GM19468 (cell line): ENCODE results near the gene SPATA3.
"Not testable (repeated sequence)": the region's sequence is repeated elsewhere in the genome, so short reads cannot be mapped to it uniquely, and the experiment has no call there.

Source experiments
- ATAC-seq: cut with Tn5 transposase; IDR thresholded peaks from one replicate; pipeline ENCODE4 v1.9.1; 2021; ENCODE audit warnings: mild to moderate bottlenecking, moderate library complexity, moderate number of reproducible peaks; ENCODE audit not compliant: unreplicated experiment; ENCODE audit errors: extremely low read depth

Gene SPATA3

GRCh38 chr2:231016566-231017230, 20.8 kb downstream of the SPATA3 start:
- ATAC-seq = no peak

- ATAC-seq = no peak
These were observed 21.3 kb downstream of the SPATA3 start for GRCh38 chr2:231017231-231017598.

GRCh38 chr2:231018184-231018583, 22.3 kb downstream of the SPATA3 start:
- no peak for ATAC-seq

- ATAC-seq = not testable (repeated sequence)
These were observed 29.1 kb downstream of the SPATA3 start for GRCh38 chr2:231025059-231025458.

- ATAC-seq = no peak
These were observed 33.0 kb downstream of the SPATA3 start for GRCh38 chr2:231028889-231029288.

GRCh38 chr2:231029563-231029962, 33.6 kb downstream of the SPATA3 start:
- no peak for ATAC-seq

- no peak for ATAC-seq
These were observed 34.8 kb downstream of the SPATA3 start for GRCh38 chr2:231030725-231031124.

GRCh38 chr2:231032575-231033140, 36.7 kb downstream of the SPATA3 start:
- ATAC-seq = no peak

GRCh38 chr2:231033147-231034132, 37.5 kb downstream of the SPATA3 start:
- no peak for ATAC-seq

GRCh38 chr2:231034291-231034882, 38.5 kb downstream of the SPATA3 start:
- ATAC-seq = no peak

- no peak for ATAC-seq
These were observed 40.2 kb downstream of the SPATA3 start for GRCh38 chr2:231036131-231036530.

- ATAC-seq = no peak
These were observed 40.7 kb downstream of the SPATA3 start for GRCh38 chr2:231036578-231037106.

GRCh38 chr2:231037202-231037730, 41.3 kb downstream of the SPATA3 start, which contains the start of gene C2orf72:
TSS of gene C2orf72 (plus strand) at chr2:231037523. CDS start at chr2:231037566, 43 bp downstream.
- ATAC-seq = no peak

- ATAC-seq = no peak
These were observed 42.0 kb downstream of the SPATA3 start for GRCh38 chr2:231037731-231038482.

GRCh38 chr2:231038483-231039293, 42.8 kb downstream of the SPATA3 start:
- no peak for ATAC-seq

- no peak for ATAC-seq
These were observed 43.4 kb downstream of the SPATA3 start for GRCh38 chr2:231039294-231039664.

GRCh38 chr2:231039821-231040364, 44.0 kb downstream of the SPATA3 start:
- no peak for ATAC-seq

GRCh38 chr2:231041061-231041689, 45.3 kb downstream of the SPATA3 start:
- ATAC-seq = no peak
